HL-60 (cell line): ENCODE measurements around the gene GOLT1A.

ENCODE experiments used
- DNase-seq, 2 experiments: peaks; one replicate each; pipeline ENCODE4 v3.0.0-alpha.2; 2010 to 2020; ENCODE audit warnings: low read depth in 1 of 2, low spot score in 1 of 2
- H3K27ac ChIP-seq: fragments of 250-450 bp; sonication (Bioruptor Pico); replicated peaks from 2 replicates; pipeline ENCODE4 v1.5.1; 2020; ENCODE audit warnings: mild to moderate bottlenecking, moderate library complexity
- H3K27me3 ChIP-seq: fragments of 250-450 bp; sonication (Bioruptor Pico); 2 replicates; pipeline ENCODE4 v1.5.1; 2021; ENCODE audit warnings: mild to moderate bottlenecking, moderate library complexity; ENCODE audit not compliant: insufficient read depth, poor library complexity, severe bottlenecking
- H3K4me3 ChIP-seq: replicated peaks from 2 replicates; pipeline ENCODE4 v1.5.1; 2011; ENCODE audit warnings: mild to moderate bottlenecking, control low read depth, low read length; ENCODE audit not compliant: insufficient read depth
- GABPA ChIP-seq: IDR thresholded peaks from 2 replicates; pipeline ENCODE4 v1.6.1; 2012; ENCODE audit warnings: low read depth
- POLR2AphosphoS5 ChIP-seq: IDR thresholded peaks from 2 replicates; pipeline ENCODE4 v1.6.1; 2012; ENCODE audit warnings: low read depth
- SPI1 ChIP-seq: IDR thresholded peaks from 2 replicates; pipeline ENCODE4 v1.6.1; 2012; ENCODE audit warnings: low read depth, mild to moderate bottlenecking, borderline replicate concordance
- TF ChIP-seq, protein P1 (sequence below): IDR thresholded peaks from one replicate; pipeline ENCODE4 v1.5.1; 2011; ENCODE audit warnings: low read length, control low read depth, inconsistent platforms; ENCODE audit not compliant: insufficient read depth
- TF ChIP-seq, protein P2 (sequence below): IDR thresholded peaks from 2 replicates; pipeline ENCODE4 v1.6.1; 2012; ENCODE audit warnings: low read depth; ENCODE audit not compliant: insufficient replicate concordance

GOLT1A gene

DNA sequence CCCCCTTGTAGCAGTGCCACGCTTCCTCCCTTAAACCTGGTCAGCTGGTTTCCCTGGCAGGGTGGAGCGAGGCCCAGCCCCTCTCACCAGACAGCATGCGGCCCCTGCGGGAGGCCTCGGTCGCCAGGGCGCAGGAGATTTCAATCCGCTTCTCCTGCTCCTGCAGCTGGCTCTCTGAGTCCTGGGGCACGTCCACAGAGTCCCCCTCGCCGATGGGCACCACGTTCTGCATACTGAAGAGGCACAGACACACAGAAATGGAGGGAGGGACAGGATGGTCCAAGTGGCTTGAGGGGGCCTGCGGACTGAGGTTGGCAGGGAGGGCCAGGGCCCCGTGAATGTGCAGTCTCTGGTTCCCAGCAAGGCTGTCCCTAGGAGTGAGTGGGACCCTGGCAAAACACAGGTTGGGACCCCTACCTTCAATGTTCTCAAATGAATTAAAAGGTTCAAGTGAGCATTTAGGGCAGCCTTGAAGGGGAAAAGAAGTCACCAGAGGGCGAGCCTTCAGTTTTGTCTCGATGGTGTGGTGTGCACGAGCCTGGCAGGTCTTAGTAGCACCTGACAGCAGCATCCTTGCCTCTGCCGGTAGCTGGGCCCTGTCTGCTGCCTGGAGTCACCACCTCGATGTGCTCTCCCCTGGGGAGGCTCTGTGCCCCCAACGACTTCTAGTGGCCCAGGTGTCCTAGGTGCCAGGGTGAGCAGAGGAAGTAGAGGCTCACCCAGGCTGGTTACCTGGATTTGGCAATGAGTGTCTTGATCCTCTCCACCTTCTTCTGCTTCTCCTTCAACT lies 14.4 kb upstream of the GOLT1A start:
- no peak for DNase-seq
- H3K27me3 ChIP-seq, result no peaks in the 10 kb centered on the region
- no peak overlapping the region for H3K27ac ChIP-seq
- TF ChIP-seq, protein P1, sequence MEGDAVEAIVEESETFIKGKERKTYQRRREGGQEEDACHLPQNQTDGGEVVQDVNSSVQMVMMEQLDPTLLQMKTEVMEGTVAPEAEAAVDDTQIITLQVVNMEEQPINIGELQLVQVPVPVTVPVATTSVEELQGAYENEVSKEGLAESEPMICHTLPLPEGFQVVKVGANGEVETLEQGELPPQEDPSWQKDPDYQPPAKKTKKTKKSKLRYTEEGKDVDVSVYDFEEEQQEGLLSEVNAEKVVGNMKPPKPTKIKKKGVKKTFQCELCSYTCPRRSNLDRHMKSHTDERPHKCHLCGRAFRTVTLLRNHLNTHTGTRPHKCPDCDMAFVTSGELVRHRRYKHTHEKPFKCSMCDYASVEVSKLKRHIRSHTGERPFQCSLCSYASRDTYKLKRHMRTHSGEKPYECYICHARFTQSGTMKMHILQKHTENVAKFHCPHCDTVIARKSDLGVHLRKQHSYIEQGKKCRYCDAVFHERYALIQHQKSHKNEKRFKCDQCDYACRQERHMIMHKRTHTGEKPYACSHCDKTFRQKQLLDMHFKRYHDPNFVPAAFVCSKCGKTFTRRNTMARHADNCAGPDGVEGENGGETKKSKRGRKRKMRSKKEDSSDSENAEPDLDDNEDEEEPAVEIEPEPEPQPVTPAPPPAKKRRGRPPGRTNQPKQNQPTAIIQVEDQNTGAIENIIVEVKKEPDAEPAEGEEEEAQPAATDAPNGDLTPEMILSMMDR, result no peak
- TF ChIP-seq, protein P2, sequence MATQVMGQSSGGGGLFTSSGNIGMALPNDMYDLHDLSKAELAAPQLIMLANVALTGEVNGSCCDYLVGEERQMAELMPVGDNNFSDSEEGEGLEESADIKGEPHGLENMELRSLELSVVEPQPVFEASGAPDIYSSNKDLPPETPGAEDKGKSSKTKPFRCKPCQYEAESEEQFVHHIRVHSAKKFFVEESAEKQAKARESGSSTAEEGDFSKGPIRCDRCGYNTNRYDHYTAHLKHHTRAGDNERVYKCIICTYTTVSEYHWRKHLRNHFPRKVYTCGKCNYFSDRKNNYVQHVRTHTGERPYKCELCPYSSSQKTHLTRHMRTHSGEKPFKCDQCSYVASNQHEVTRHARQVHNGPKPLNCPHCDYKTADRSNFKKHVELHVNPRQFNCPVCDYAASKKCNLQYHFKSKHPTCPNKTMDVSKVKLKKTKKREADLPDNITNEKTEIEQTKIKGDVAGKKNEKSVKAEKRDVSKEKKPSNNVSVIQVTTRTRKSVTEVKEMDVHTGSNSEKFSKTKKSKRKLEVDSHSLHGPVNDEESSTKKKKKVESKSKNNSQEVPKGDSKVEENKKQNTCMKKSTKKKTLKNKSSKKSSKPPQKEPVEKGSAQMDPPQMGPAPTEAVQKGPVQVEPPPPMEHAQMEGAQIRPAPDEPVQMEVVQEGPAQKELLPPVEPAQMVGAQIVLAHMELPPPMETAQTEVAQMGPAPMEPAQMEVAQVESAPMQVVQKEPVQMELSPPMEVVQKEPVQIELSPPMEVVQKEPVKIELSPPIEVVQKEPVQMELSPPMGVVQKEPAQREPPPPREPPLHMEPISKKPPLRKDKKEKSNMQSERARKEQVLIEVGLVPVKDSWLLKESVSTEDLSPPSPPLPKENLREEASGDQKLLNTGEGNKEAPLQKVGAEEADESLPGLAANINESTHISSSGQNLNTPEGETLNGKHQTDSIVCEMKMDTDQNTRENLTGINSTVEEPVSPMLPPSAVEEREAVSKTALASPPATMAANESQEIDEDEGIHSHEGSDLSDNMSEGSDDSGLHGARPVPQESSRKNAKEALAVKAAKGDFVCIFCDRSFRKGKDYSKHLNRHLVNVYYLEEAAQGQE, result no peak
- TF ChIP-seq POLR2AphosphoS5, result no peak
- TF ChIP-seq GABPA, result no peak
- TF ChIP-seq SPI1, result no peak
- H3K4me3 ChIP-seq, result no peak overlapping the region

DNA sequence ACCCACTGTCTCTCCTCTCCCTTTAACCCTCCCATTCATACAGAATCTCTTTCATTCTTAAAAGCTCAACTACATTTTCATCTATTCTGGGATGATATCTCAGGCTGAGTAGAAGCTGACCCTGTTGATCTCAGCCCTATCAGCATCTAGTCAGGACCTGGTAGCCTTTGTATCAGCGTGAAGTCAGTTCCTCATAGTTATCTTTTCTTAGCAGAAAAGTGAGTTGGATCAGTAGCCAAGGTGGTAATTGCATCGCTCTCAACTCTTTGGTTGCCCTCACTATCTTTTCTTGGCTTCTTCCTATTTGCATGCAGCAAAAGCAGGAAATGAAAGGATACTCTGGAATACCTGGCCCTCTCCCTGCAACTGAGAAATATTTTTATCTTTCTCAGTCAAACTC lies 13.6 kb upstream of the GOLT1A start:
- Histone ChIP-seq H3K27ac (no peak overlapping the region), H3K27me3 (no peaks in the 10 kb centered on the region), H3K4me3 (no peak overlapping the region)
- TF ChIP-seq, protein P2, result no peak
- TF ChIP-seq POLR2AphosphoS5, result no peak
- no peak for TF ChIP-seq SPI1
- TF ChIP-seq GABPA, result no peak
- TF ChIP-seq, protein P1, result no peak
- DNase-seq, result no peak

DNA sequence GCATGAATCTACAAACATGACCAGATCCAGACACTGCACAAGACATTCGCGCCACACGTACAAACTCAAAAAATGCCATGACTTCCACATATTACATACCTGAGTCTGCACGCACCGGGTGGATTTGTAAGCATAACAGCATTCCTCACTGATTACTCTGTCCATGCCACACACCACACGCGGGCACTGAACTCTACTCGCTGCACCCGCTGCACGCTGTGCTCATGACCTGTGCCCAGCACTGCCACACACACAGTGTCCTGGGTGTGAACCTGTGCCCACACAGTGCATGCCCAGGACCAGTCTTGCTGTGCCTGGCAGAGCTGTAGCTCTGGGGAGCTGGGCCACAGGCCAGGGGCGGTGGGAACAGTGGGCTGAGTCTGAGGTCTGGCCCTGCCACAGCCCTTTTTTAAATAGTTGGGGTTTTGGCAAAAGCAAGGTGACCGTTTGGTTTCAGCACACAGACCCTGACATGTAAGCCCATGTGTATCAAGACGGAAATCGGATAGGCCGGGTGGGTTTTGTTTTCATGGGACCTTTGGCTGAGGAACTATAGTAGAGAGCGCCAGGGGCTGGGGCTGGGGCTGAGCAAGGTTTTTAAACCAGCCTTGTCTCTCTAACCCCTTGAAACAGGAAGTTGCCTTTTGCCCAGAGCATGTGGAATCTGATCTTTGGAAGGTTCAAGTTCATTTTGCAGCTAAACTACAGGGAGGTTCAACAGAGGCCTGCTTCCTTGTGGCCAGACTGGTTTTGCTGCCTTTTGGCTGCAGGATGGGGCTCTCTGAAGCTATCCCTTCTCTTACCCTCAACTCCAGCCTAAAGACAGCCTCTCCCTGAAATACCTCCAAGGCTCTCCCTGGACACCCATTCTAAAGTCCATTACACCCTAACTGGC lies 12.3 kb upstream of the GOLT1A start:
- TF ChIP-seq POLR2AphosphoS5 (no peak), SPI1 (peak; percentile 19; the same call in 1 of the 2 replicates)
- peak in 1 of 2 experiments; percentile 34 for DNase-seq
- Histone ChIP-seq H3K27me3 (no peaks in the 10 kb centered on the region), H3K4me3 (no peak overlapping the region), H3K27ac (no peak overlapping the region)

DNA sequence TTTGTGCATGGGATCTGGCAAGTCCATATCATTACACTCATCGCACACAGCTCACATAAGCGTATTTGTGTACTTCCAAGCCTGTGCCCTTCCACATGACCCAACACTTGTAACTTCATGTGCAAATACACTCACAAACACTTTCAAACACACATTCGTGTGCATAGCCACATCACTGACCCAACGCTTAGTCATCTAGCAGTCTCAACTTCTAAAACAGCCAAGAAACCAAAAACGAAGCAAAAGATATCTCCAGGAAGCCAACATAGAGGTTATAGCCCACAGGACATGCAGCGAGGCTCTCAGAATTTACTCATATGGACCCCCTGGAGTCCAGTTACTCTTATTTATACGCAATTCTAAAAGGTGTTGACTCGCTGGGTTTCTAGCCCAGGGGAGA lies 10.9 kb upstream of the GOLT1A start:
- no peak for DNase-seq
- no peaks in the 10 kb centered on the region for H3K27me3 ChIP-seq
- TF ChIP-seq, protein P1, result no peak
- TF ChIP-seq POLR2AphosphoS5 (no peak), GABPA (no peak), SPI1 (no peak)
- TF ChIP-seq, protein P2, result no peak

More for the DNA sequence above, 10.9 kb upstream of the GOLT1A start:
- no peak overlapping the region for H3K27ac ChIP-seq
- H3K4me3 ChIP-seq, result no peak overlapping the region
